ENCODE measurements around the gene GKN2.

- TF ChIP-seq CTCF (IDR thresholded peaks at IDR 0.05) (no peak), POLR2A (IDR thresholded peaks at IDR 0.05) (no peak)
Measured at GRCh38 chr2:68907920-68908253, 44.8 kb downstream of the GKN2 start.

All from gastroesophageal sphincter (tissue), 3 donors.